ENCODE results near the gene MIS18BP1. TPM values are rescaled to one million over a fixed set of nuclear protein-coding genes. Genes with fewer than 3 reads are reported as not detected.
A peak's percentile ranks its signal among the peaks of the same experiment; 100 is the strongest.
"Not testable (repeated sequence)": the region's sequence is repeated elsewhere in the genome, so short reads cannot be mapped to it uniquely, and the experiment has no call there.

The MIS18BP1 gene
- polyA plus RNA-seq (2012; ENCODE audit: missing spikeins) = 36.6 TPM

DNA sequence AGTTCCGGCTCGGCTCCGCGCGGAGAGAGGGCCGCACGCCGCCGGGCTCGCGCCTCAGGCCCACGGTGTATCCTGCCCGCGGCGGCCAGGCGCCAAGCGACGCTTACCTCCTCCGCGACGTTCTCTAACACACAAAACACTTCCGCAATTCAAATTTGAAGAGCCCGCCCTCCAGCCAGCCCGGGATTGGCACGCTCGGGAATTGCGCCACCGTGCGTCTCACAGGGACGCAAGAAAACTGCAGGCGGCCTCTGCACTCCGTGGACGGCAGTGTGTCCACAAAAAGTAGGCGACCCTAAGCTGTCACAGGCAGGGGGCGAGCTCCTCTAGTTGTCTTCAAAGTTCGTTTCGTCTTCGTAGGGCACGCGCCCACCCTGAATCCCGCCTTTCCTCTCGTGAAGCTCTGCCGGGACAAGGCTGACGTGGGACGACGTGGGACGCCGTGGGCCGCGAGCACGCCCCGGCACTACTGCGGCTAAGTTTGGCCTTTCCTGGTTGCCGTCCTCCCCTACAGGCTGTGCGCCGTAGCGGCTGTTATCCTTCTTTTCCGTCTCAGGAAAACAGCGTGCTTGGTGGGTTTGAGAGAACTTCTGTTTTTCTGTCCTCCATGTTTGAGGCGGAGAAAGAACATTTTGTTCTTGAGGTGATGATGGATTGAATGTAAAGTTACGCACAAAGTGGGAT, at the start of gene MIS18BP1:
TSS of gene MIS18BP1 (minus strand) at position 133 of the 684 bp plus-strand sequence. CDS start 5,916 bp downstream, outside the sequence.
- FAIRE-seq = peak; percentile 87
- peak; percentile 68 for DNase-seq (ENCODE audit: insufficient read length)
- TF ChIP-seq POLR2AphosphoS5 (IDR thresholded peaks at IDR 0.05; ENCODE audit: low read depth, low read length) (peak; percentile 65), TAF1 (IDR thresholded peaks at IDR 0.05; ENCODE audit: borderline replicate concordance, low read depth, low read length) (peak; percentile 39; the same call in 1 of the 2 replicates), POLR2A (IDR thresholded peaks at IDR 0.05; ENCODE audit: low read depth, low read length) (peak; percentile 75)

- no peak for TF ChIP-seq TAF1 (IDR thresholded peaks at IDR 0.05; ENCODE audit: borderline replicate concordance, low read depth, low read length)
- TF ChIP-seq POLR2A (IDR thresholded peaks at IDR 0.05; ENCODE audit: low read depth, low read length) = no peak
- no peak for TF ChIP-seq POLR2AphosphoS5 (IDR thresholded peaks at IDR 0.05; ENCODE audit: low read depth, low read length)
- FAIRE-seq = no peak
- no peak for DNase-seq (ENCODE audit: insufficient read length)
These were observed 45.6 kb upstream of the MIS18BP1 start for GRCh38 chr14:45298423-45299117.

GRCh38 chr14:45294796-45295195, 41.8 kb upstream of the MIS18BP1 start:
- FAIRE-seq; DNase-seq (ENCODE audit: insufficient read length): not testable (repeated sequence)

GRCh38 chr14:45290547-45290946, 37.5 kb upstream of the MIS18BP1 start:
- DNase-seq (ENCODE audit: insufficient read length) (no peak), FAIRE-seq (no peak)
- TF ChIP-seq POLR2AphosphoS5 (IDR thresholded peaks at IDR 0.05; ENCODE audit: low read depth, low read length) = no peak
- no peak for TF ChIP-seq TAF1 (IDR thresholded peaks at IDR 0.05; ENCODE audit: borderline replicate concordance, low read depth, low read length)
- TF ChIP-seq POLR2A (IDR thresholded peaks at IDR 0.05; ENCODE audit: low read depth, low read length) = no peak

DNA sequence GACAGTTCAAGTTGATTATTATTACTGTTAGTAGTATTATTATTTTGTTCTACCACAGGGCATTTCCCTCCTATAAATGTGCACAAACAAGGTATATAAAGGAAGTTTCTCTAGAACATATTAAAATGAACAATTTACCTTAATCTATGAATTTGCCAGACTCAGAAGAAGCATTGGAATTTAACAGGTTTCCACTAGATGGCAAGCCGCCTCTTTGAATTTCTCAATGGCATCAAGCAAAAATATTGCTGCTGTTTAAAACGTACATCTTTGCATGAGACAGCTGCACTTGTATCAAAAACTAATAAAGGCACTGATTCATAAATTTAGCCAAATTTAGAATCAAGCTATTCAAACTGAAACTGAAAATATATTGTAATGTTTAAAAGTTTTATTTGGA, 34.6 kb upstream of the MIS18BP1 start:
- DNase-seq (ENCODE audit: insufficient read length) (no peak), FAIRE-seq (no peak)
- no peak for TF ChIP-seq TAF1 (IDR thresholded peaks at IDR 0.05; ENCODE audit: borderline replicate concordance, low read depth, low read length)
- TF ChIP-seq POLR2AphosphoS5 (IDR thresholded peaks at IDR 0.05; ENCODE audit: low read depth, low read length) = no peak
- no peak for TF ChIP-seq POLR2A (IDR thresholded peaks at IDR 0.05; ENCODE audit: low read depth, low read length)

DNA sequence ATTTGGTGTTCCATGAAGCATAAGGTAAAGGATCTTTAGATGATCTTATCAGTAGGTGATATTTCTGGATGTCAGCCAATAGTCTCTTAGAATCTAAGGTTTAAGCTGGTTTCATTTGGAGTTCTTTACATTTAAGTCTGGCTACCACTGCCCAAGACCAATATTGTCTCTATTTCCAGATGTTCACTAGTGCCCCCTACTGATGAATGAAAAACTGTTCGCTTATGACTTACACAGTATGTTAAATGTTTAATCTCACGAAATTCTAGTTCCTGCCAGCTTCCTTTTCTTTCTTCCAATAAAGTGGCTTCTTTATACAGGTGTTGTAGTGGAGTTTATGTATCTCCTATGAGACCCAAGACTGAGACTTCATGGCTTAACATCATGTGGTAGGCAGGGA, 31.8 kb upstream of the MIS18BP1 start:
- FAIRE-seq (no peak), DNase-seq (ENCODE audit: insufficient read length) (no peak)
- TF ChIP-seq POLR2AphosphoS5 (IDR thresholded peaks at IDR 0.05; ENCODE audit: low read depth, low read length) (no peak), TAF1 (IDR thresholded peaks at IDR 0.05; ENCODE audit: borderline replicate concordance, low read depth, low read length) (no peak), POLR2A (IDR thresholded peaks at IDR 0.05; ENCODE audit: low read depth, low read length) (no peak)

GRCh38 chr14:45281731-45282400, 28.9 kb upstream of the MIS18BP1 start:
- not testable (repeated sequence) for DNase-seq (ENCODE audit: insufficient read length); FAIRE-seq

DNA sequence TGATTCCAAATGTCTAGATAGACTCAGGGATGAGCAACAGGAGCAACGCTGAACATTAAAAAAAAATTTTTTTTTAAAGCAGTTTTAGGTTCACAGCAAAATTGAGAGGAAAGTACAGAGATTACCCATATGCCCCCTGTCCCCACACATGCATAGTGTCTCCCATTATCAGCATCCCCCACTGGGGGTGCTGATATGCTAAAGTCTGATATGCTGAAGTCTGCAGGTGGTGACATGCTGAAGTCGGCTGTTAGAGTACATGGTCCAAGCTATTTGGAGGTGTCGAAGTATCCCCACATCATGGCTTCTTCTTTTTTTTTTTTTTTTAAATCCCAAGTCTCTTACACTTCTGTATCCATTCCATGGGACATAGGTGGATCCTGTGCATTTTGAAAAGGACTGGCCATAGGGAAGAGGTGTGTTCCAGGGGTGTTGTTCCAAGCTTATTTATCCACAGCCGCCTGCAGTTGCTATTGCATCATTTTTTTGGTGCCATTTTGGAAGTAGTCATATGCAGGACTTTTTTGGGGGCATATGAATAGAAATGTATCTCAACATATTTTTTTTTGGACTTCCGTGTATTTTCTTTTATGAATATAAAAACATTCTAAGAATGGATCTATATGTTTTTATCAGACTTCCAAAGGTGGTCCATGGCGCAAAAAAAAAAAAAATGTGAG, 19.0 kb upstream of the MIS18BP1 start:
- no peak for DNase-seq (ENCODE audit: insufficient read length)
- no peak for FAIRE-seq
- TF ChIP-seq TAF1 (IDR thresholded peaks at IDR 0.05; ENCODE audit: borderline replicate concordance, low read depth, low read length) = no peak
- TF ChIP-seq POLR2AphosphoS5 (IDR thresholded peaks at IDR 0.05; ENCODE audit: low read depth, low read length) = no peak
- no peak for TF ChIP-seq POLR2A (IDR thresholded peaks at IDR 0.05; ENCODE audit: low read depth, low read length)

DNA sequence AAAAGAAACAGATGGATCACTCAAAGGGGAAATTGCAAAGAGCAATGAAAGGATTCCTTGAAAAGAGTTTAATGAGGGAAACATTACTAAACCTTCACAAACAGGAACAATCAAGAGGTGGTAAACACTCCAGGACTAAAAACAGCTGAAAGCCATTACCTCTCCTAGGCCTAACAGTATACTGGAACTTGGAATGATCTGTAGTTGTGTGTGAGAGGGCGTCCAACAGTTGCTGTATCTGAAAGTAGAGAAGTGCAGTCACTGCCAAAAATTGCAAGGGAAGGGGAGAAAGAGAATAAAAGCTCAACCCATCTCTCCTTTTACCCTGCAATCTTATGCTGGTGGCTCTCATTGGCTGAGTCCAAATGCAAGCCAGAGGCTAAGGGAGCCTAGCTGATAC, 17.0 kb upstream of the MIS18BP1 start:
- DNase-seq (ENCODE audit: insufficient read length) (no peak), FAIRE-seq (no peak)
- TF ChIP-seq POLR2AphosphoS5 (IDR thresholded peaks at IDR 0.05; ENCODE audit: low read depth, low read length) = no peak
- TF ChIP-seq TAF1 (IDR thresholded peaks at IDR 0.05; ENCODE audit: borderline replicate concordance, low read depth, low read length) = no peak
- TF ChIP-seq POLR2A (IDR thresholded peaks at IDR 0.05; ENCODE audit: low read depth, low read length) = no peak

GRCh38 chr14:45267071-45267470, 14.1 kb upstream of the MIS18BP1 start:
- no peak for DNase-seq (ENCODE audit: insufficient read length)
- TF ChIP-seq TAF1 (IDR thresholded peaks at IDR 0.05; ENCODE audit: borderline replicate concordance, low read depth, low read length) (no peak), POLR2AphosphoS5 (IDR thresholded peaks at IDR 0.05; ENCODE audit: low read depth, low read length) (no peak), POLR2A (IDR thresholded peaks at IDR 0.05; ENCODE audit: low read depth, low read length) (no peak)
- no peak for FAIRE-seq

- FAIRE-seq = no peak
- DNase-seq (ENCODE audit: insufficient read length) = no peak
- TF ChIP-seq POLR2A (IDR thresholded peaks at IDR 0.05; ENCODE audit: low read depth, low read length) = no peak
These were observed 9.6 kb upstream of the MIS18BP1 start for GRCh38 chr14:45262637-45263036.

GRCh38 chr14:45261209-45261608, 8.2 kb upstream of the MIS18BP1 start:
- FAIRE-seq (no peak), DNase-seq (ENCODE audit: insufficient read length) (no peak)
- TF ChIP-seq TAF1 (IDR thresholded peaks at IDR 0.05; ENCODE audit: borderline replicate concordance, low read depth, low read length) (no peak), POLR2AphosphoS5 (IDR thresholded peaks at IDR 0.05; ENCODE audit: low read depth, low read length) (no peak), POLR2A (IDR thresholded peaks at IDR 0.05; ENCODE audit: low read depth, low read length) (no peak)

Data from GM12892 (cell line).